CD4-positive, alpha-beta T cell treated with Interleukin-17A for 1 hour (primary cell): ENCODE measurements around the gene MEGF6.

Source experiments
- DNase-seq: peaks from one replicate; pipeline ENCODE4 v3.0.0-alpha.2; 2020

MEGF6 gene

DNA sequence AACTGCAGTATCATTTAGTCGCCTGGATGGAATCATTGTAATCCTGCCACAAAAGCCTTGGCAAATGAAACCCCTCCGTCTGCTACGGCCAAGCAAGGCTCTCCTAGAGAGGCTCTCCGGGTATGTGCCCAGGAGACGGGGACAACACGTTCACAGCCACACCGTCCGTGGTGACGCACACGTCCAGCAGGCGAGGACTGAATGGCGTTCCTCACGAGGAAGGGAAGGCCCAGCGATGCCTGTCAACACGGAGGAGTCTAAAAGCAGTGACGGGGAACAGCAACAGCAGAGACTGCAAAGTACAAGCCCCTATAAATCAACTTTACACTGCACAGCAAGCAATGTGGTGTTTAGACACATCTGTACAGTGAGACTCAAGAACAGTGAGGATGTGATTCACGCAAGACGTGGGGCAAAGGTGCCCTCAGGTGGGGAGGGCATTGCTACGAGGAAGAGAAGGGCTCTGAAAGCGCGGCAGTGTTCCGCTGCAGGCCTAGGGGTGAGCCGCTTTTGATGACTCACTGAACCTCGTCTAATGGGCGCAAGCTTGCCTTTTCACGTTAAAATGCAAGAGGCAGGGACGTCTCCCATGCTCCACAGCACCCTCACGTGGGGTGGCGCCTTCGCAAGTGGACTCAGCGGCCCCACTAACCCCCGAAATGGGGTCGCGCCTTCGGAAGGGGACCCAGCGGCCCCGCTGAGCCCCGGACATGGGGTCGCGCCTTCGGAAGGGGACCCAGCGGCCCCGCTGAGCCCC, 31.8 kb upstream of the MEGF6 start:
- no peak for DNase-seq

DNA sequence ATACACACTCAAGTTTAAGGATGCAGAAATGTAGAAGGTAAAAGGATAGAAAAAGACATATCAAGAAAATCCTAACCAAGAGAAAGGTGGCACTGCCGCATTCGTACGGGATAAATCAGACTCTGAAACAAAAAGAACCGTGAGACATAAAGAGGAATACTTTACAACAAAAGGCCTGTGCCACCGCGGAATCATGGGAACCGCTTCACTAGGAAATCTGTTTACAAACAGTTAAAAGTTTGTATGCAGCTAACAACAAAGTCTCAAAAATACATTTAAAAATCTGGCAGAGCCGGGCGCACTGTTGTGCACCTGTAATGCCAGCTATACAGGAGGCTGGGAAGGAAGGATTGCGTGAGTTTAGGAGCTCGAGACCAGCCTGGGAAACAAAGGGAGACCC, 30.5 kb upstream of the MEGF6 start:
- DNase-seq, result no peak

DNA sequence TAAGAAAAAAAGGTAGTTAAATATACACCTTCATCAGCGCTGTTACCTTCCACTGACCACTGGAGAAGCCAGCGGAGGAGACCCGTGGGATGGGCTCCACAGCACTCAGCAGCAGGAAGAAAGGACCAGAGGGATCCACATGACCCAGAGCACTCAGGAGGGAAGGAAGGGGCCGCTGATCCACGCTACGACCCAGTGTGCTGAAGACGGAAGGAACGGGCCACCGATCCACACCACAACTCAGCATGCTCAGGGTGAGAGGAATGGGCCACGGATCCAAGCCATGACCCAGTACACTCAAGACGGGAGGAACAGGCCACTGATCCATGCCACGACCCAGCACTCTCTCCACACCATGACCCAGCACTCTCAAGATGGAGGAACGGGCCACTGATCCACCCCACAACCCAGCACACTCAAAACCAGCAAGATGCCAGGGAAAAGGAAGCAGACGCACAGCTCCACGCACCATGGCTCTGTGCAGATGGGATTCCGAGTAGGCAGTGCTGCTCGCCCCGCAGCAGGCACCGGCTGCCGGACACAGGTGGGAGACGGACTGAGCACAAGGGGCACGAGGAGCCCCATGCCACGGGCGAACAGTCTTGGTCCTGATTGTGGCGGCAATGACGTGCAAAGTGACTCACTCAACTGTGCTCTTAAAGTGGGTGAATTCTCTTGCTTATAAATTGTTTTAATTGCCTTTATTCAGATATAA, 29.9 kb upstream of the MEGF6 start:
- no peak for DNase-seq

DNA sequence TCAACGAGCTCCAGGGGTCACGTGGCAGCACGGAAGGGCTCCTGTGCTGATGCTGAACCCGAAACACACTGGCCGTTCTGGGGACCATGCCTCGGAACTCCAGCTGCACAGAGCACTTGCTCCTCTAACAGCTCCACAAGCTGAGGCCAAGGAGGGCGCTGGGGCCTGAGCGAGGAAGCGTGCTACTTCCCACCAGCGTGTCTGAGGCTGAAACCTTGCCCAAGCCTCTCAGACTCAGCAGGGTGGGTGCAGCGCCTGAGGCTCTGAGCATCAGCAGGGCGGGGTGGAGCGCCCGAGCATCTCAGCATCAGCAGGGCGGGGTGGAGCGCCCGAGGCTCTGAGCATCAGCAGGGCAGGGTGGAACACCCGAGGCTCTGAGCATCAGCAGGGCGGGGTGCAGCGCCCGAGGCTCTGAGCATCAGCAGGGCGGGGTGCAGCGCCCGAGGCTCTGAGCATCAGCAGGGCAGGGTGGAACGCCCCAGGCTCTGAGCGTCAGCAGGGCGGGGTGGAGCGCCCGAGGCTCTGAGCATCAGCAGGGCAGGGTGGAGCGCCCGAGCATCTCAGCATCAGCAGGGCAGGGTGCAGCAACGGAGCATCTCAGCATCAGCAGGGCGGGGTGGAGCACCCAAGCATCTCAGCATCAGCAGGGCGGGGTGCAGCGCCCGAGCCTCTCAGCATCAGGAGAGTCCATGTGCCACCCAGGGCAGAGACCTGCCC, 29.0 kb upstream of the MEGF6 start:
- no peak for DNase-seq

DNA sequence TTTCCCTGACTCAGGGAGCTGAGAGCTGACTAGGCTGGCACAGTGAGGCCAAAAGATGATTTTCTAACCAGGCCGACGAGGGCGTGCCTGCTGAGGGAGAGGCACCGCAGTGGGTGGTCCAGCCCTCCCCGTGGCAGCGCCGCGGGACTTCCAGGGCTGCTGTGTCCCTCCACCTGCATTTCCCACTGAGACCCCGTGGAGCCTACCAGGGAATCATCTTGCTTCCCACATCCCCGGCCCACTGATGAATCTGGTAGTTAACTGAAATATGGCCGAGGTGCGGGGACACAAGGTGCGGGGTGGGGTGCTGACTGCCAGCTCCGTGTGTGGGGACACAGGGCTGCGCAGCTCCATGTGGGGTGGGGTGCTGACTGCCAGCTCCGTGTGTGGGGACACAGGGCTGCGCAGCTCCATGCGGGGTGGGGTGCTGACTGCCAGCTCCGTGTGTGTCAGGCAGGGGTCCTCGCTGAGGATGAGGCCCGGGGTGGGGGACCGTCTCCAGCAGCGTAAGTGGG, 28.1 kb upstream of the MEGF6 start:
- no peak for DNase-seq

DNA sequence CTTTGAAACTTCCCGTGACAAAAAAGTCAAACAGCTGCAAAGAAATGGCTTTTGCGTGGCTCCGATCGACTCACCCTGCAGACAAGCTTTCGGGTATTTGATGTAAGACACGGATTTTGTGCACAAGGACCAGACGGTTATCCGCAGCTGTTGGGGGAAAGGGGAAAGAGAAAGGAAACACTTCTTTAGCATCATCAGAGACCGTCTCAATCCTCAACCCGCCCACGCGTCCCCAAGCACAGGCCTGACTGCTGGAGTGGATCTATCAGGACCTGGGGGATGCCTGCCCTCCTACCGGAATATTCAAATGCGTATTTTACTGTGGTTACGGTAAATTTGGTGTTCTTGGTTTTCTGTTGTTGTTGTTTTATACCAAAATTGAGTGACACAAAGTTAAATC, 27.4 kb upstream of the MEGF6 start:
- DNase-seq, result no peak

DNA sequence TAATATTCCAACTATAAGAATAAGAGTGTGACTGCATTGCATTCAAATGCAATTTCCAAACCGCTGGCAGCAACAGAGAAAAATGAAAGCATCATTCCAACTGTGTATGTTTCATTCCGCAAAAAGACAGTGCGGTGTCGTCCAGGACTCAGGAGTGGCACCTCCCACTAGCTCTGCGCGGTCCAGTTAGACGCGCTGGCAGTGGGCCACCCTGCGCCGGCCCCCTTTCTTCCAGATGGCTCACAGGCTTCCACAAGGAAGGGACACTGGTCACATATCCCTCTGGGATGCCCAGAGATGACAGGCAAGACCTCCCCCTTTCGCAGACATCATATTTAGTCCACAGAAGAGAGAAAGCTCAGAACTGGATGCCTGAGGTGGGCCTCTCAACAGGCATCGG, 26.7 kb upstream of the MEGF6 start:
- no peak for DNase-seq

DNA sequence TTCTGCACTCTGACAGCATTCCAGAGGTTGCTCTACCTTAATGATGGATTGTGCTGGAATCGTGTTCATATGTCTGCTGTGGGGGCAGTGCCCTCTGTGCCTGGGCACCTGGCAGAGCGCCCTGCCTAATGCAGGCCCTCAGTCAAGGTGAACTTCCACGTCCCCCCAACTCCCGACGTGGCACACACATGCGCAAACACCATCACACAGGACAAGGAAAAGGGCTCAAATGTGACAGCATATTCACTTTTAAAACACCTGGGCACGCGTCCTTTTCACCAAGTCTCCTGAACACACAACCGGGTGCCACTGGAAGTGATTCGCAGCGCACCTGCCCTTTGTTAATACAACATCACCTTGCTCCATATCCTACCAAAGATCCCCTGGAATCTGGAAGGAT, 25.2 kb upstream of the MEGF6 start:
- no peak for DNase-seq

DNA sequence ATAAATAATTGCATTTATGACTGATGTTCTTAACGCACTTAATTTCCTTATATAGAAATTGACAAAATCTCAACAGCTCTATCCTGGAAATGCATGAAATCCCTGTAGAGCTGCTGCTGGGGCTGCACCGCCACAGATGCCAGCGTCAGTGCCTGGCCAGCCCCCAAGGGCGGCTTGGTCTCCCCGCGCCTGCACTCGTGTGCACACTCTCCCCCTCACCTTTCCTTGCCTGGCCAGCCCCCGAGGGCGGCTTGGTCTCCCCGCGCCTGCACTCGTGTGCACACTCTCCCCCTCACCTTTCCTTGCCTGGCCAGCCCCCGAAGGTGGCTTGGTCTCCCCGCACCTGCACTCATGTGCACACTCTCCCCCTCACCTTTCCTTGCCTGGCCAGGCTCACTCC, 24.8 kb upstream of the MEGF6 start:
- no peak for DNase-seq

DNA sequence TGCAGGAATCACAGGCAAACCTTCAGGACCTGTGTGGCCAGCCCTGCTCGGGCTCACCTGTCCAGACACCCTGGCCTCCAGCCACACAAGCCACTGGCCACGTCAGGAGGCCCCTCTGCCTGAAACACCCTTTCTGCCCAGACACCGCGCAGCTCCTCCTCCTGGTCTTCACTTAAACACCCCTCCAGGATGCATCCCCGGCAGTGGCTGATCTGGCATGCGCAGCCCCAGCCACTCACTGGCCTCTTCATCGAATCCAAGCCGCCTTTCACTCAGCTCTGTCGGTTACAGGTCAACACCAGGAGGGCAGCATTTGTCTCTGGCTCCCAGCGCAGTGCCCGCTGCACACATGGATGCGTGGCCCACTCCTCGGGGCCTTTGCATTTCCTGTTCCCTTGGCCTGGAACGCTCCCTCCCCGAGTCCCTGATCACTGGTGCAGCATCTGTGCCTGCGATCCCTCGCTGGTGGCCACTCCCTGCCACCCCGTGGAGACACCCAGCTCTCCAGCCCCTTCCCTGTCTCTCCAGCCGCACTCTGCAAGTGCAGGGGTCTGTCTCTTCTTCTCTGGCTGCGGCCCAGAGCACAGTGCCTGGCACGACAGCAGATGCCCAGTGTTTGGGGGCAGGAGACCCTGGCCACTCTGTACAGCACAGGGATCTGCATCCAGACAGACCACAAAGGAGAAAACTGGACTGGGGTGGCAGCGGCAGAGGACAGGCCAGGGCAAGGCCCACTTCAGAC, 22.9 kb upstream of the MEGF6 start:
- DNase-seq, result no peak

DNA sequence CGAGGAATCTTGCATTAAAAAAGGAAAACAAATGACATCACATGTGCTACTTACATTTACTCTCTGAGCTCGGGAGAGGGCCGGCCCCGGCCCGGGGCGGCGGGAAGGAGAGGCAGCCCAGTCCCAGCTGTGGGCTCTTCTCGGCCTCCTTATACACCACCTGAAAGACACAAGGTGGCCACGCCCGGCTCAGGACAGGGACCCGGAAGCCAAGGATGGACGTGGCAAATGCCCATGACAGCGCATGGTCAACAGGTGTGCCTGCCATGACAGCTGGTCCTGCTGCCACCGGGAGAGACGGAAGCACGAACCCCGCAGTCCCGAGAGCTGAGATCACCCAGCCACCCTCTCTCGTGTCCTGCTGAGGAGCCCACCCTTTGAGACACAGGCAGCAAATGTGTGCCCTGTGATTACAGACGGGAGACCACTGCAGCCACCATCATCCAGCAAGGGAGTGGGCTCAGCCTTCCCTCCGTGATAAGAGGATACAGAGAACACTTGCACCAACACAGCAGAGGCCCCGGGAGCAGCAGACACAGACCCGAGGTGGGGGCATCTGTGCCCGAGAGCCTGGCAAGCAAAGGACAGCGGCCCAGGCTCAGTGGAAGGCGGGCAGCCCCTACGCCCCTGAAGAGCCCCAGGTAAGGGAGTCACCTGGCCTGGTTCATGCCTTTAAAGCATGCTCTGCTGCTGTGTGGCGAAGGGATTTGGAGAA, 22.2 kb upstream of the MEGF6 start:
- no peak for DNase-seq

DNA sequence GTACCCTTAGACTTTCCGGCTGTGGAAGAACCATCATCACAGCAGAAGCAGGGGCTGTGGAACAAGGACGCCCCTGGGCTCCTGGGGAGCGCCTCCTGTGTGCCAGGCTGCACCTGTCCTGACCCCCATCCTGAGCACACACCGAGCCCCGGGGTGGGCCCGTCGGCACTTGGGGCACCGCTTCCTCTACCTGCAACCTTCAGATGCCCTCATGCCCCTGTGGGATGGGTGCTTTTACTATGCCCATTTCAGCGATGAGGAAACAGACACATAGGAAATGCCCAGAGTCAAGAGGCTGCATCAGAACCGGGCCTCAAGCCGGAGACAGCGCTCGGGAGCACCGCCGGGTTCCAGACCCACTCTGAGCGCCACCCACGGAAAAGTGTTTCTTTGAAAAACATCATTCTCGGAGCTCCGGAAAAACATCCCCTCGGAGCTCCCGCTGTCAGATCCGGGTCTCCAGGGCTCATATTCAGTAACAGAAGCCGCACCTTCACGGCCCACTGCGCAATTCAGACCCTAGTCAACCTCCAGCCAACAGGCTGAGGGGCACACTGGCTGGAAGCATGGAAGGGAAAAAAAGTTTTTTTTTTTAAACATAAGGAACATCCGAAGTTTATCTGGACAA, 21.5 kb upstream of the MEGF6 start:
- no peak for DNase-seq

DNA sequence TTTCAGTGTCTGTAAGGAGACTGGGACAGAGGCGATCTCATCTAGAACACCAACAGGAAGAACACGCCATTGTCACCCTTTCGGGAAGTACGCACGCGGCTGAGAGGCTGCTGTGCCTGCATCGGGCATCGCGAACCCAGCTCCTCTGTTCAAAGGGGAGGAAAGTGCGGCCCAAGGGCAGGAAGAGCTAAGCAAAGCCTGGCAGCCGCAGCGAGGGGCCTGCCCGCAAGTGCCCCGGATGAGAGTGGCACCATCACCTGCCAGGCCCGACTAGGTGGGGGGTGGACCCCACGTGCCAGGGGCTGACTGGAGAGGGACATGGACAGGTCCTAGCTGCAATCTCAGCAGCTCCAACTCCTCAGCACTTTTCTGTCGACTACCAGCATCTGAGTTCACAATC, 21.0 kb upstream of the MEGF6 start:
- no peak for DNase-seq

DNA sequence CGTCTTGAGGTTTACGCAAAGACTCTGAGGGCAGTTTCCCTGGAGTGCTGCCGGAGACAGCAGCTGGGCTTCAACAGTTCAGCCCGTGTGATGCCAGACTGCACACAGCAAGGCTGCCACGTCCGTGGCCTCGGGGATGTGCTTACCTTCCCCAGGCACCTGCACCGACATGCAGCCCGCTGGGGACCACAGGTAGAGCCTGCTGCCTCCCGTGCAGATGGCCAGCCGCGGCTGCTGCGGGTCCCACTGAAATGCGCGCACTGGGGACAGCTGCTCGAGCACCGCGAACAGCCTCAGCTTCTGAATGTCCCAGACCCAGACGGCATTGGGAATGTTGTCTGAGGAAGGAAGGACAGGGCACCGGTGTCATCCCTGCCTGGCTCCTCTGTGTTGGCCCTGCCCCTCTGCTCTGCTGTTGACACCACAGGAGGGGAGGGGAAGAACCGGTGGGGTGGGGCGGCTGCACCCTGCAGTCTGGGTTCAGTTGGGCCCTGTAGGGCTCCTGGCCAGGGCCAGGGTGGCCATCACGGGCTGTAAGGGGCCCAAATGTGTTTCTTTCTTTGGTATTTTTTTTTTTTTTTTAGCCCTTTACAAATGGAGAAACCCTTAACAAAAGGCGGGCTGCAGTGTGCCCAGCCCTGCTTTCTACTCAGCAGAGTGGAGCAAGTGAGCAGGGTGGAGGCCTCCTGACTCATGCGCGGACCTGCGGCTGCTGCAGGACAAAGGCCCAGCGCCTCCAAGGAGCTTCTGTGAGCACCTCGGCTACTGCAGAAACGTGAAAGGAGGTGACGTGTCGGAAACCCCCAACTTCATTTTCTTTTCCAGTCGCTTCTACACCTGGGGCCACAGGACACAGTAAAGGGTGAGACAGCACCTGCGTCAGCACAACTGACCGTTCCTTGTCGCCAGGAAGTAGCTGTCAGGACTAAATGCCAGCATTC, 20.3 kb upstream of the MEGF6 start:
- DNase-seq, result no peak

DNA sequence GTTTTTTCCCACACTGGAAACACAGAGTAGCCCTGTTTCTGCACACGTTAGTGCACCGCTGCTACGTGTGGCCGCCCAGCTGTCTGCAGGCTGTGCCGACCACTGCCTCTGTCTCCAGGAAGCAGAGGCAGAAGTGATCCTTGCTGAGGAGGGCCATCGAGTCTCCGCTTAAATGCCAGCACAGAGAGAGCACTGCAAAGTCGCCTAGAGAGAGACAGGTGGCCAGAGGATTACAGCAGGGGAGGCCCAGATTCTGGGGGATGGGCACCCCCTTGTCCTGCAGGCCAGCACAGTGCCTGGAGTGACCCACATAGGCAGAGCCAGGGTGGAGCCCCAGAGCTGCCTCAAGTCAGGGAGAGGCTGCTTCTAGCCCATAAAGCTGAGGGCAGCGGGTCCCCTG, 19.6 kb upstream of the MEGF6 start:
- no peak for DNase-seq

DNA sequence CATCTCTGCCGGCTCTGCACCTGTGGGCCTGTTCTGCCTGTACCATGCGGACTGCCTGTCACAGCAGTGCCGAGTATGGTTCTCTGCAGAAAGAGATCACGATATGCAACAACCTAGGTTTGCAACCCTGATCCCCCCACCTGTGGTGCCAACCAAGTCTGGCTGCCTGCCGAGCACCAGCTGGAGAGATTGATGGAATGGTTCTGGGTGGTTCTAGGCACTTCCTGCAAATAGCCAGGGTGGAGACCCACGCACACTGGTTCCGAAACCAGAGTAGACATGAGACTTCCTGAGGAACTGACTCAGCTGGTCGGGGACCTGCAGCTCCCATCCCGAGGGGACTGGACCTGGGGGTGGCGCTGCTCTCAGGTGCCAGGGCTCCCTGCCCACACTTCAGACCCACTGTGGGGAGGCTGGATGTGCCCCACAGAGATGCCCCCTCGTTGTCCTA, 18.9 kb upstream of the MEGF6 start:
- no peak for DNase-seq

DNA sequence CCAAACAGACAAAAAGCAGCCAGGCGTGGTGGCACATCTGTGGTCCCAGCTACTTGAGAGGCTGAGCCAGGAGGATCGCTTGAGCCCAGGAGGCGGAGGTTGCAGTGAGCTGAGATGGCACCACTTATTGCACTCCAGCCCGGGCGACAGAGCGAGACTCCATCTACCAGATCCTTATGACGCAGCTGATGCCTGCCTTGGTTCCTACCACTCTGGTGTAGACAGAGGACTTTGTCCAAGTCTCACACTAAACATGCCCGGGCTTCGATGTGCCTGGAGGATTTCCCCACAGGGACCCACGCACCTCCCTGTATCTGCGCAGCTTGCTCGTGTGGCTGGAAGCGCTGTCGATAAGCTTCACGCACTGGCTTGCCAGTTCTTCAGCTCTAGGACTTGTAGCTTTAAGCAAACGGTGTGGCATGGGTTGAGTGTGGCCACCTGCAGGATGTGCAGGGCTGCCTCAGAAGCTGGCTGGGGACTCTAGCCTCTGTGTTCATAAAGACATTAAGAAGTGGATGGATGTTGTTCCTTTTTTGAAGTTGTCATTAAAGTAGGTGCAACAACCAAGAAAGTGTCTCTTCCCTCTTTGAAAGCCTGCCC, 18.4 kb upstream of the MEGF6 start:
- no peak for DNase-seq

DNA sequence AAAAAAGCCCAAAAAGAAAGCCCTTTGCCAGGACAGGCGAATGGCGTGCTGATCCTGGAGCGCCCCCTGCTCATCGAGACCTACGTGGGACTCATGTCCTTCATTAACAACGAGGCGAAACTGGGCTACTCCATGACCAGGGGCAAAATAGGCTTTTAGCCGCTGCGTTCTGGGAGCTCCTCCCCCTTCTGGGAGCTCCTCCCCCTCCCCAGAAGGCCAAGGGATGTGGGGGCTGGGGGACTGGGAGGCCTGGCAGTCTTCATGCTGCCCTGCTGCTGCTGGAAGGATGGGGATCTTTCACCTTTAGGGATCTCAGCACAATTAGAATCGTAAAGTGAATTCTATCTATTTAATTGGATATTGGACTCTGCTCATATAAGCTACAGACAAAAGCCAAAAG, 17.1 kb upstream of the MEGF6 start:
- no peak for DNase-seq

DNA sequence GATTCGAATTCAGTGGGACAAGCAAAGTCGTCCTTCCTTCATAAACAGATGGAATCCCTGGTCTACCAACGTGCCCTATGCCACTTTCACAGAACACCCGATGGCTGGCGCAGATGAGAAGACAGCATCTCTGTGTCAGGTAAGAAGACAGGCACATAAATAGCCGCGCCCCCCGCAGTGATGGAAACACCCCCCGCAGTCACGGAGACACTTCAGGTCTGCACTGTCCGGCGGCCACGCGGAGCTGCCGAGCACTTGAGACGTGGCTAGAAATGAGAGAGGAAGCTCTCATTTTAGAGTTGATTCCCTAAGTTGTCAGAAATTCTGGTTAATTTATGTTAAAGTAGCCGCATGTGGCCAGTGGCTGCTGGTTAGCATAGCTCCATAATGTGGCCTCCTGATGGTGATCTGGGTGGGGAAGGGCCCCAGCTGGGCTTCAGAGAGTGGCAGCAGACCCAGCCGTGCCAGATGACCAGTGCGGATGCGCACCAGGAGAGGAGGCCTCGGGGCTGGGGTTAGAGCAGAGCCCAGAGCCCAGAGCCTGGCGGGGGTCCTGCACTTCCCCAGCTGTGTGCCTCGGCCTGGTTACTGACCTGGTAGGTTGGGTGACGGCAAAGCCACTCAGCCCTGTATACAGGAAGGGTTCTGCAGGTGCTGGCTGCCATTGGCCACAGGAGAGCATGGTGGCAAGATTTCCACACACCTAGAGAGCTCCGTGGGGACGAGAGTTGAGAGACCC, 16.4 kb upstream of the MEGF6 start:
- no peak for DNase-seq

DNA sequence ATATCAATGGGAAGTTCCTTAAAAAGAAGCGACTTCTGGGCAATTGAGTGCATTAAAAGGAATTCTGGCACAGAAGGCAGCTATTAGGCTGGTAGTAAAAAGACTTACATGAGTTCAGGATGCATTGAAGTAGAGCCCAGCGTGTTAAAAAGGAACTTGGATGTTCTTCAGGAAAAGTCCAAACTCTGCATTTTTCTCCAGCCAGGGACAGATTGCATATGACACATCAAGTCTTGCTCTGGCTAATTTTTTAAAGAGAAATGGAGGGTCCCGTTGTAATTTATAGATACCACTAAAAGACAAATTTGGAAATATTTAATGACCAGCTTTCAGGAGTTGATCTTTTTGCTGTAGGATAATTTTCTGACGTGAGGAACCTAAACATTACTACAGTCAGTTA, 14.7 kb upstream of the MEGF6 start:
- DNase-seq, result no peak
